Occipital lobe (tissue), 2 donors: ENCODE data around the gene RFX2. TPM values are rescaled to one million over a fixed set of nuclear protein-coding genes. Genes with fewer than 3 reads are reported as not detected.
"Not testable (repeated sequence)": the region's sequence is repeated elsewhere in the genome, so short reads cannot be mapped to it uniquely, and the experiment has no call there.

Experiments used
- DNase-seq: peaks from one replicate; lab custom pipeline; 2025; lab: John Stamatoyannopoulos, UW
- total RNA-seq: library from RNA; depleted of rRNA; stranded (reverse); fragments of >200 nt; gene quantifications from one replicate; pipeline ENCODE4 v1.2.3, GENCODE V29; 2014

The RFX2 gene
- total RNA-seq, 1 donor from 2014 or later: 5.6 TPM

GRCh38 chr19:6076291-6076665 lies 34.0 kb downstream of the RFX2 start:
- DNase-seq: no peak

DNA sequence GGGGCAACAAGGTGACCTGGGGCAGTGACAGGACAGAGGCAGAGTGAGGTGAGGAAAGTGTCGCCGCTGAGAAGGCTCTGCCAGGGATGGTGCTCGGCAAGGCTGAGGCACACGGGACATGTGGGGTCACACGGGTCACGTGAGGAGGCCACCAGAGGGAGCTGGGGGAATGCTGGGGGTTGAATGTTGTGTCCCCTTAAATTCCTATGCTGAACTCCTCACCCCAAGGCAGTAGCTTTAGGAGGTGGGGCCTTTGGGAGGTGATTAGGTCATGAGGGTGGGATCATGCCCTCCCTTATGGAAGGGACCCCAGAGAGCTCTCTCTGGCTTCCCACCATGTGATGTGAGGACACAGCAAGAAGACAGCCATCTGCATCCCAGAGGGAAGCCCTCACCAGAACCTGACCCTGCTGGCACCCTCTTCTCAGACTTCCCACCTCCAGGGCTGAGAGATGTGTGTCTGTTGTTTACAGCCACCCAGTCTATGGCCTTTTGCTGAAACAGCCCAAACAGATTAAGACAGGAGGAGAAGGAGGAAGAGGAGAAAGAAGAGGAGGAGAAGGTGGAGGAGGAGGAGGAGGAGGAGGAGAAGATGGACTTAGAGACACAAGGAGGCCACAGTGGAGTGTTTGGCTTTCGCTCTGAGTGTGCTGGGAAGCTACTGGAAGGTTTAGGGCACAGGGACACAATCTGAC lies 35.4 kb downstream of the RFX2 start:
- no peak for DNase-seq

DNA sequence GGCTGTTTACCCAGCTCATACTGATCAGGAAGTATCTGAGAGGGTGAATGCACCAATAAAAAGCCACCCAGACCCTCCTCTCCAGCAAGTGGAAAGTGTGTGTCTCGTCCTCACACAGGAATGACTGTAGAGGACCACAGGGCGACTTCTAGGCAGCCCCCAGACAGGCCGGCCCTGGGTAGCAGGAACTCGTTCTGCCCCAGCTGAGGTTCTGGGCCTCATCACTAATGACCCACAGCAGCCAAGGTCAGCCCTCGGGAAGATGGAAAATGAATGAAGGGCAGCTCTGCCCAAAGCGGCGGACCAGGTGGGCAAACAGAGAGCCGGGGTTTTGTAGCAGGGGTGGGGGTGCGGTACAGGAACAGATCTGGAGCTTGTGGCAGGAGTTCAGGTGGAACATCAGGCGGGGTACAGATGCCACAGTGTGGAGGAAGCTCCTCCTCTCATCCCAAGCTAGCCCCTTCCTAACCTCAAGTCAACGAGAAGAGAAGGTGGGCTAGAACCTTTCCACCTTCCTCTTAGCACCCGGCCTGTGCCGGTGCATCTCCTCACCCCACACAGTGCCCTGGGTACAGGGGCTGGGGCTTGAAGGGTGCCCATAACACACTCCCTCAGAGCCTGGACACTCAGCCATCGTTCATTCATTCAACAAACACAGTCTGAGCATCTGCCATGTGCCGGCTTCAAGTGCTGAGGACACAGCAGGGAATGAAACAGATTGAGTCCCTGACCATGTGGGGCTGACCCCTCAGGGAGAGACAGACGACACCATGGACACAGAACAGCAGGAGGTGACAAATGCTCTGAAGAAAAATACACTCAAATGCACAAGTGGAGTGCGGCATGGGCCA lies 36.2 kb downstream of the RFX2 start:
- DNase-seq: no peak

GRCh38 chr19:6073233-6073632 lies 37.1 kb downstream of the RFX2 start:
- not testable (repeated sequence) for DNase-seq

- no peak for DNase-seq
Measured at GRCh38 chr19:6071875-6072274, 38.4 kb downstream of the RFX2 start.

DNA sequence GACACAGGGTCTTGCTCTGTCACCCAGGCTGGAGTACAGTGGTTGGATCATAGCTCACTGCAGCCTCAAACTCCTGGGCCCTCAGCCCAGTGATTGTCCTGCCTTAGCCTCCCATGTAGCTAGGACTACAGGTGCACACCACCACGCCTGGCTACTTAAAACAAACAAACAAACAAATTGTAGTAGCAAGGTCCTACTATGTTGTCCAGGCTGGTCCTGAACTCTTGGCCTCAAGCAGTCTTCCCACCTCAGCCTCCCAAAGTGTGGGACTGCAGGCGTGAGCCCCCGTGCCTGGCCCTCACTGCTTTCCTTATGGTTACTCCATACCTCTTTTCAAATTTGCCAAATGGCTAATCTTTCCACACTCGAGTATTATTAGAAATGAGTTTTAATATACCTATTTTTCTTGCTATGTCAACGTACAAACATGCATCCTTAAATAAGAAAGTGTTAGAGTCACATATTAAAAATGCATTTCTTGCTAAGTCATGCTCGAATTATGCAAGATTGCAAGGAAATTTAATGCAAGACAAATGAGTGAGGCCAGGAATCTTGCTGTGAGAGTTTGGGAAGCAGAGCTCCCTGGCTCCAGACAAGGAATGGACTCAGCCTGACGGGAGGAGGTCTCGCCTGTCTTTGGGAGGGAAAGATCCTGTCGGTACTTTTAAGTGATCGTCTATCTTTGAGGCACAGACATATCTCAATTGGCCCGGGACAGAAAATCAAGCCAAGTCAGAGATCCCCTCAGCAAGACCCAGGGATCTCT lies 39.4 kb downstream of the RFX2 start:
- no peak for DNase-seq

- no peak for DNase-seq
Measured at GRCh38 chr19:6070207-6070681, 40.1 kb downstream of the RFX2 start.

DNA sequence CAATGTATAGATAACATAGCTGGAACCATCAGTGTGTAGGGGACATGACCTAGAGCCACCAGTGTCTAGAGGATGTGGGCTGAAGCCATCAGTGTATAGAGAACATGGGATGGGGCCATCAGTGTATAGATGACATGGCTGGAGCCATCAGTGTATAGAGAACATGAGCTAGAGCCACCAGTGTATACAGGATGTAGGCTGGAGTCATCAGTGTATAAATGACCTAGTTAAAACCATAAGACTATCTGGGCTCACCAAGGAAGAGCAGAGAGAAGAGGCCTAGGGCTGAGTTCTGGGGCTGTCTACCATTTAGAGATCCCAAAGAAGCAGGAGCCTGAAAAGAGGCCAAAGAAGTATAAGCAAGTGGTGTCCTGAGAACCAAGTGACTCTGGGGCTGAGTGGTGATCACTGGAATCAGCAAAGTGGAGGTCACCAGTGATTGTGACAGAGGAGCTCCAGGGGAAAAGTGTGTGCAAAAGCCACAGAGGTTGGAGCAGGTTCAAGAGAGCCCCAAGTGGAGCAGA lies 41.0 kb downstream of the RFX2 start:
- DNase-seq: no peak

- no peak for DNase-seq
Measured at GRCh38 chr19:6068711-6069110, 41.6 kb downstream of the RFX2 start.

DNA sequence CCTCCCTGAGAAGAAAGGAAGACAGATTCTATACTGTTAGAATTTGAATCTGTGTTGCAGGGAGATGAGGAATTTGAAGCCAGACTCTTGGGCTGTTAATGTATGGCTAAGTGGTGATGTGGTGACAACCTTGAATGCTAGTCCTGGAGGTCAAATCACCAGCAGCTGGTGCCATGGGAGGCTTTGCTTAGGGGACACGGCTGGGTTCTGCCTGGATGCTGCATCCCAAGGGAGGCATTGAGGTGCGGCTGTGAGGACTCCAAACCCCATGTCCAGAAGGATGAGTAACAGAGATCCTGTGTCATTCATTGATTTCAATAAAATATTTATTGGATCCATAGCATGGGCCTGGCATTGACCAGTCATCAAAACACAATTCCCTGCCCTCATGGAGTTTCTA lies 42.3 kb downstream of the RFX2 start:
- DNase-seq: no peak

GRCh38 chr19:6066661-6067646 lies 43.3 kb downstream of the RFX2 start:
- peak; percentile 46 for DNase-seq

GRCh38 chr19:6065685-6066374 lies 44.5 kb downstream of the RFX2 start:
- DNase-seq: no peak

DNA sequence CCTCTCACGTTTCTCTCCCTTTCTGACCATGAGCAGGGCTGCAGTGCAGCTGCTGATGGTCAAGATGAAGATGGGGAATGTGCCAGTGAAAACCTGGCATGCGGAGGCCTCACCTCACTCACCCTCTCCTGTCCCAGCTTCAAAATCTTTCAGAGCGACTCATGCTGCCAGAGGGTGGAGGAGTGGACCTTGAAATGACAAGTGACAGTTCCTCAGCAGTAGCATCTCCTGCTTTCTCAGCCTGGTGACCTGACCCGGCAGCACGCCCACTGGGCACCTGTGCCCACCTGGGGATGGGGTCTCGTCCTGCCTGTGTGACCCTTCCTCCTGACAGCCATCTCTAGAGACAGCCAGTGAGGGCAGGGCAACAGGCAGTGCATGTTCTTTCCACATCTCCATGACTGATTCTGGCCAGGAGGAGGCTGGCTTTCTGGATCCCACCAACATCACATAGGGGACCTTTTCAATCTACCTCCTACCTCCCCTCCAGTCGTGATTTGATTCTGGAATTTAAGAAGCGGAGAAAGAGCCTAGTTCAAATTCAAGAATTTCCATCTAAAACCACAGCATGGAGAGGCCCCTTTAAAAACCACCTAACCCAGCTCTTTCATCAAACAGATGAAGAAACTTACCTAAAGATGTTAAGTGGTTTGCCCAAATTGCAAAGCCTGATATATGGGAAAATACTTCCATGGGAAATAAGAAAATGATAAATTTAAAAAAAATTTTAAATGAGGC lies 45.8 kb downstream of the RFX2 start:
- DNase-seq: no peak

DNA sequence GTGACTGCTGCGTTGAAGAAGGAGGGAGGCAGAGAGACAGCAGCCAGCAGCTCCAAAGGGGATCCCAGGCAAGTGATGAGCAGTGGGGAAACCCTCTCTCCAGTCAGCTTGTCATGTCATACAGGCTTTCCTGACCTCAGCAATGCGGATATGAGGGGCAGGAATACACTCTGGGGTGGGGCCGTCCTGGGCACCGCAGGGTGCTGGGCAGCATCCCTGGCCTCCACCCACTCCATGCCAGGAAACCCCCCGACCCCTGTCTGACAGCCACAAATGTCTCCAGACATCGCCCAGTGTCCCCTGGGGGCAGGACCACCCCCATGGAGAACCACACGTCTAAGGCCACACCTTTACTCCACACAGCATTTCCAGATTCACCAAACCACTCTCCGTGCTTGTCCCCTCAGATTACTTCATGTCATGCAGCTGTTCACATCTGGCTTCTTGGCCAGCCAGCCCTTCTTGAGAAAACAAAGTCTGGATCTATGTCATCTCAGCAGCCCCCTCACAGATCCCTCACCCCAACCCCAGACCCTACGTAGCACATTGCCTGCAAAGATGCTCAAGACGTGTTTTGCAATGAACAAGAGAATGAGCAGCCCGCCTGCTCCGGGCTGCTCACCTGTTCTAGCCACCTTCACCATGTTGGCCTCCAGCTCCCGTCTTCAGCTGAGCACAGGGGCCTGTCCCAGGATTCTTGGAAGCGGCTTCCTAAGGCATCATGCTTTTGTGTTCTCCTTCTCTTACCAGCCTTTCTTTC lies 46.5 kb downstream of the RFX2 start:
- no peak for DNase-seq

GRCh38 chr19:6062961-6063575 lies 47.2 kb downstream of the RFX2 start:
- no peak for DNase-seq

- DNase-seq: no peak
Measured at GRCh38 chr19:6062274-6062673, 48.0 kb downstream of the RFX2 start.

DNA sequence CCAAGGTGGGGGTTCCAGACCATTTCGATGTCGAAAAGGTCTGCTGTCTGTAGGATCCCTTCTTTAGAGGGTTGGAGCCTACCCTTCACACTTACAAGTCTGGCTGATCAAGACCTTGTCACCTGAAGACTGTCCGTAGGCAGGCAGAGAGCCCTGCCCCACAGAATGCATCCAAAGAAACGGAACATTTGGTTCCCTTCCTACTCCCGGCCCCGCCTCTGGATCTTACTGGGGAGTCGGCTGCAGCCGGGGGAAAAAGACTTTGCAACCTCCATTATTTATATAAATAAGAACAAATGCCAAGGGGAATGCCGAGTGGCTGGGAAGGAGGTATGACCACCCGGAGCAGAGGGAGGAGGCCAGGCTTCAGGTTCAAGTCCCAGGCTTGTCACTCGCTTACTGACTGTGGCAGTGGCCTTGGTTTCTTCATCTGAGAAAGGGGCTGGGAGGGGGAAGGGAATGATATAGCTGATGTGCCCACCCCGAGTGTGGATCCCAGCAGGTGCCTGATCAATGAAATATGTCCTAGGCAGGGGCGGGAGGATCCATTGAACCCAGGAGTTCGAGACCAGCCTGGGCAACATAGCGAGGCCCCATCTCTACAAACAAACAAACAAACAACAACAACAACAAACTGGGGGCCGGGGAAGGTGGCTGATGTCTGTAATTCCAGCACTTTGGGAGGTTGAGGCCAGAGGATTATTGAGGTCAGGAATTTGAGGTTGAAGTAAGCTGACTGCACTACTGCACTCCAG lies 48.7 kb downstream of the RFX2 start:
- no peak for DNase-seq
